Activated CD8-positive, alpha-beta memory T cell treated with anti-CD3 and anti-CD28 coated beads, Interleukin-2, amount 50 U/mL, for 1 hour (primary cell): Measurements from ENCODE around the gene KLK14.

ENCODE experiments used
- DNase-seq: peaks from one replicate; pipeline ENCODE4 v3.0.0-alpha.2; 2020; ENCODE audit errors: extremely low read depth

The KLK14 gene

DNA sequence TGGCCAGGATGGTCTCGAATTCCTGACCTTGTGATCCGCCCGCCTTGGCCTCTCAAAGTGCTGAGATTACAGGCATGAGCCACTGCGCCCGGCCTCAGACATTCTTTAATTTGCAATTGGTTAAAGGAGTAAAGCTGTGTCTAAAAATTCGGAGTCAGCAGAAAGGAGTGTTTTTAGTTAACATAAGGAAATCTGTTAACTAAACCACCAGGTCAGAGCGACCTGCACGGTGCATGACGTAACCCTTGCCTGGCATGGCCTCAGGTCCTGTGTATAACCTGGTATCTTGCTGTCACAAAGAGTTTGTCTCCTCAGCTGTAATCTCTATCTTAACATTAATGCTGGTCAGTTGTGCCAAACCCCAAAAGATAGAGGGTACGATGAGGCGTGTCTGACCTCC is 38.4 kb downstream of the KLK14 start:
- DNase-seq, result no peak

- no peak for DNase-seq
Observed at GRCh38 chr19:51043497-51043896, 39.2 kb downstream of the KLK14 start.

- no peak for DNase-seq
Observed at GRCh38 chr19:51040151-51040550, 42.5 kb downstream of the KLK14 start.

- no peak for DNase-seq
Observed at GRCh38 chr19:51036519-51036918, 46.2 kb downstream of the KLK14 start.

DNA sequence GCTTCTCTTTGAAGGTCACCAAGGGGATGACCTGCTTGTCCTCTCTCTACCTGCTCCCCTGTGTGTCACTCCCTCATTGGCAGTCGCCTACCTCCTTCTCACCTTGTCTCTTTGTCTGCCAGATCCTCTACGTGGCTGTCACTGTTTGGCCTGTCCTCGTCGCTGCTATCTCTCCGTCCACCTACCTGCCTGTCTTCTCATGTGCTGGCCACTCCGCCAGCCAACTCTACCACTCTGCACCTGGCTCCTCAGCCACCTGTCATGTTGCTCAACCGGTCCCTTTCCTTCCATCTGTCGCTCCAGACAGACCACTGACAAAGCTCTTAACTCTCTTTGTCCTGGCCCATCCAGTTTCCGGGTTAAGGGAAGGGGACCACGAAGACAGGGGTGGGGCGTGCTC is 48.0 kb downstream of the KLK14 start, which contains the start of gene KLK12:
KLK12 (minus strand) TSS at position 299 of the 400 bp plus-strand sequence. CDS start 381 bp downstream, outside the sequence.
- DNase-seq, result no peak

DNA sequence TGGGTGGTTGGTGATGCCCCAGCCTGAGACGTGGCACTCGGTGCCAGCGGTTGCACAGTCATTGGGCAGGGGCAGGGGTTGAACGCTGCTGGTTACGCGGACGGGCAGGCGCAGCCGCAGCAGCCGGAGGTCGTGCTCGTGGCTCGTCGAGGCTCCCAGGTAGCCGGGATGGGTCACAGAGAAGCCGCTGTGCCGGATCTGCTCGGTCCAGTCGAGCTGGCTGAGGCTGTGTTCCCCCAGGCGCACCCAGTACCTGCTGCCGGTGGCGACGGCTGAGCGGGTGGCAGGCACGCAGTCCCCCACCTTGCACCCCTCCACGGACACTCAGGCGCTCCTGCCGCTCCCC is 50.8 kb downstream of the KLK14 start:
- no peak for DNase-seq

DNA sequence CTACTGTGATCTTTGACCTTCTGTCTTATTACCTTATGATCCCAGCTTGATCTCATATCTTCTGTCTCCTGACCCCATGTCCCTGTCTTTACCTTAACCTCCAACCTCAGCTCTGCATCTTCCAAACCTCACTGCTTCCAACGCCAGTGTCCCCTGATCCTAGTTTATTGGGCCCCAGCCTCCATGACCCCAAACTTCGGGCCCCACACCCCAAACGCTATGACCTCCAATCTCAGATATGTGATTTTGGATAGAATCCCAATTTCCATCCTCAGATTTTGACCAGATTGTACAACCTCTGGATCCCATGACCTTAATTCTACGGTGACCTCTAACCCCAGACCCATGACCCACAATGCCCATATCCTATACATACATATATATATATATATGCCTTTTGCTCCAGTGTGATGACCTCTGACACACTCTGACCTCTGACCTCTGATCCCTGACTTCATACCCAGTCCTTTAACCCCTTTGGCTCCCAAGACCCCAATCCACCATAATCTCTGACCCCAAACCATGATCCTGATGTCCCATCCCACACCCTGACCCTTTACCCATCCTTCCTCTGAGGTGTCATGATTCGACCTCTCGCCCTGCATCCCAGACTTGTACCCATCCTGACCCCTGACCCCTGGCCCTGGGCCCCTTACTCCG is 51.3 kb downstream of the KLK14 start:
- no peak for DNase-seq

- no peak for DNase-seq
Observed at GRCh38 chr19:51030631-51031030, 52.1 kb downstream of the KLK14 start.

DNA sequence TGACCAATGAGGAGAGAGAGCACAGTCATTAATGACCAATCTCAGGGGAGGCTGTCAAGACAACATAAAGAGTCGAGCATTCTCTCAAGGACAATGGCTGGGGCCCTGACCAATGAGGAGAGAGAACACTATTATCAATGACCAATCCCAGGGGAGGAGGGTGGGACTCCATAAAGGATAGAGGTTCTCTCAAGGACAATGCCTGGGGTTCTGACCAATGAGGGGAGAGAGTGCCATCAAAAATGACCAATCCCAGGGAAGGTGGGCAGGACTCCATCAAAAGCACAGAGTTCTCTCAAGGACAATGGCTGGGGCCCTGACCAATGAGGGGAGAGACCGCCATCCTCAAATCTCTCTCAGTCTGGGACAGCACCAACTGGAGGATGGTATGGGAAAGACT is 53.0 kb downstream of the KLK14 start:
- DNase-seq, result no peak
